T-helper 17 cell (primary cell): ENCODE results near the gene TMEM147. TPM values are rescaled to one million over a fixed set of nuclear protein-coding genes. Genes with fewer than 3 reads are reported as not detected.

ENCODE experiments used
- ATAC-seq: fragments of 150-1000 bp; cut with Tn5 transposase; 2 replicates; pipeline ENCODE4 v1.10.0; 2021; ENCODE audit warnings: mild to moderate bottlenecking, moderate library complexity
- DNase-seq, 3 donors: peaks; one replicate each; pipeline versions ENCODE4 v3.0.0 to v3.0.0-alpha.2; 2020 to 2021
- H3K9me3 ChIP-seq: one replicate; pipeline ENCODE4 v1.7.0; 2013; ENCODE audit warnings: low read length, mild to moderate bottlenecking; ENCODE audit not compliant: control insufficient read depth, poor library complexity, severe bottlenecking
- H3K27ac Mint-ChIP-seq: one replicate; pipeline ENCODE4 v1.8.0; 2022; ENCODE audit warnings: mild to moderate bottlenecking, moderate library complexity, mixed read lengths
- H3K27me3 Mint-ChIP-seq: one replicate; pipeline ENCODE4 v1.8.0; 2022; ENCODE audit warnings: mixed read lengths
- H3K36me3 Mint-ChIP-seq: one replicate; pipeline ENCODE4 v1.8.0; 2022; ENCODE audit warnings: low read depth, mixed read lengths
- H3K4me1 Mint-ChIP-seq: one replicate; pipeline ENCODE4 v1.8.0; 2022; ENCODE audit warnings: mild to moderate bottlenecking, mixed read lengths
- H3K4me3 Mint-ChIP-seq: one replicate; pipeline ENCODE4 v1.8.0; 2022; ENCODE audit warnings: mild to moderate bottlenecking, moderate library complexity, mixed read lengths
- total RNA-seq, 4 donors: library from RNA in 2 of 4; stranded (reverse) in 2 of 4; gene quantifications; one replicate each; pipeline ENCODE4 v1.2.3 and lab custom pipeline; 2022 to 2026

TMEM147 gene
- 10 to 100 TPM; 30.5 to 37.0 TPM for total RNA-seq
- 21.2 to 47.9 reads per million in 2 donors for total RNA-seq (lab: John Stamatoyannopoulos, UW)

GRCh38 chr19:35545001-35545854, at the start of gene TMEM147:
Gene TMEM147, plus strand, starts transcription at chr19:35545626. Its CDS starts 114 bp downstream, at chr19:35545740.
- no peaks in the 10 kb centered on the region for H3K9me3 ChIP-seq
- ATAC-seq (peak; percentile 90), DNase-seq (peak; percentile 58 to 64 (median 63))
- peak within 1 kb of the TSS; percentile 96 for H3K4me3 Mint-ChIP-seq
- no peaks in the 10 kb centered on the region for H3K27me3 Mint-ChIP-seq
- peaks cover 32% of the 10 kb centered on the region for H3K4me1 Mint-ChIP-seq
- peaks cover 3% of the 10 kb centered on the region for H3K36me3 Mint-ChIP-seq
- H3K27ac Mint-ChIP-seq: peak within 1 kb of the TSS; percentile 51

GRCh38 chr19:35497406-35497805, 48.0 kb upstream of the TMEM147 start:
- peaks cover 10% of the 10 kb centered on the region for H3K4me1 Mint-ChIP-seq
- peaks cover 42% of the 10 kb centered on the region for H3K27me3 Mint-ChIP-seq
- peak overlapping the region; percentile 75 for H3K27ac Mint-ChIP-seq
- ATAC-seq: no peak
- no peak overlapping the region for H3K4me3 Mint-ChIP-seq
- no peaks in the 10 kb centered on the region for H3K9me3 ChIP-seq
- peaks cover 3% of the 10 kb centered on the region for H3K36me3 Mint-ChIP-seq
- no peak for DNase-seq

- peak overlapping the region; percentile 75 for H3K27ac Mint-ChIP-seq
- H3K27me3 Mint-ChIP-seq: peaks cover 41% of the 10 kb centered on the region
- H3K36me3 Mint-ChIP-seq: peaks cover 3% of the 10 kb centered on the region
- DNase-seq (no peak), ATAC-seq (no peak)
- no peaks in the 10 kb centered on the region for H3K9me3 ChIP-seq
- no peak overlapping the region for H3K4me3 Mint-ChIP-seq
- peaks cover 10% of the 10 kb centered on the region for H3K4me1 Mint-ChIP-seq
Observed at GRCh38 chr19:35498220-35498619, 47.2 kb upstream of the TMEM147 start.

GRCh38 chr19:35498984-35499527, 46.4 kb upstream of the TMEM147 start:
- ATAC-seq: no peak
- peaks cover 12% of the 10 kb centered on the region for H3K4me1 Mint-ChIP-seq

GRCh38 chr19:35500611-35501010, 44.8 kb upstream of the TMEM147 start:
- no peak for ATAC-seq

More at GRCh38 chr19:35498984-35499527, 46.4 kb upstream of the TMEM147 start:
- H3K9me3 ChIP-seq: no peaks in the 10 kb centered on the region
- DNase-seq: no peak
- H3K27me3 Mint-ChIP-seq: peaks cover 37% of the 10 kb centered on the region
- H3K4me3 Mint-ChIP-seq: no peak overlapping the region
- H3K36me3 Mint-ChIP-seq: peaks cover 3% of the 10 kb centered on the region
- H3K27ac Mint-ChIP-seq: no peak overlapping the region

GRCh38 chr19:35501684-35502083, 43.7 kb upstream of the TMEM147 start:
- H3K9me3 ChIP-seq: no peaks in the 10 kb centered on the region
- no peak for DNase-seq
- ATAC-seq: no peak
- Mint-ChIP-seq H3K27ac (no peak overlapping the region), H3K4me1 (peaks cover 12% of the 10 kb centered on the region), H3K36me3 (peaks cover 3% of the 10 kb centered on the region), H3K4me3 (no peak overlapping the region), H3K27me3 (peaks cover 51% of the 10 kb centered on the region)

More at GRCh38 chr19:35500611-35501010, 44.8 kb upstream of the TMEM147 start:
- Mint-ChIP-seq H3K27ac (no peak overlapping the region), H3K36me3 (peaks cover 3% of the 10 kb centered on the region), H3K4me3 (no peak overlapping the region), H3K27me3 (peaks cover 42% of the 10 kb centered on the region), H3K4me1 (peaks cover 10% of the 10 kb centered on the region)
- no peak for DNase-seq
- H3K9me3 ChIP-seq: no peaks in the 10 kb centered on the region

GRCh38 chr19:35502751-35503150, 42.7 kb upstream of the TMEM147 start:
- Mint-ChIP-seq H3K27ac (no peak overlapping the region), H3K36me3 (peaks cover 3% of the 10 kb centered on the region), H3K4me1 (peaks cover 9% of the 10 kb centered on the region), H3K27me3 (peaks cover 54% of the 10 kb centered on the region), H3K4me3 (no peak overlapping the region)
- no peaks in the 10 kb centered on the region for H3K9me3 ChIP-seq
- ATAC-seq: no peak
- DNase-seq: no peak

- peaks cover 17% of the 10 kb centered on the region for H3K4me1 Mint-ChIP-seq
- peaks cover 3% of the 10 kb centered on the region for H3K36me3 Mint-ChIP-seq
- H3K27me3 Mint-ChIP-seq: peaks cover 47% of the 10 kb centered on the region
- no peak overlapping the region for H3K27ac Mint-ChIP-seq
- H3K9me3 ChIP-seq: no peaks in the 10 kb centered on the region
- DNase-seq (no peak), ATAC-seq (no peak)
- H3K4me3 Mint-ChIP-seq: no peak overlapping the region
Observed at GRCh38 chr19:35506011-35506410, 39.4 kb upstream of the TMEM147 start.

- DNase-seq: no peak
- no peak overlapping the region for H3K27ac Mint-ChIP-seq
- H3K4me1 Mint-ChIP-seq: peaks cover 13% of the 10 kb centered on the region
- H3K9me3 ChIP-seq: no peaks in the 10 kb centered on the region
- no peak for ATAC-seq
- H3K4me3 Mint-ChIP-seq: no peak overlapping the region
- H3K36me3 Mint-ChIP-seq: no peaks in the 10 kb centered on the region
- peaks cover 43% of the 10 kb centered on the region for H3K27me3 Mint-ChIP-seq
Observed at GRCh38 chr19:35507561-35507960, 37.9 kb upstream of the TMEM147 start.

GRCh38 chr19:35508129-35508528, 37.3 kb upstream of the TMEM147 start:
- ATAC-seq: no peak
- Mint-ChIP-seq H3K4me1 (peaks cover 13% of the 10 kb centered on the region), H3K27ac (no peak overlapping the region), H3K27me3 (peaks cover 43% of the 10 kb centered on the region), H3K4me3 (no peak overlapping the region), H3K36me3 (no peaks in the 10 kb centered on the region)
- DNase-seq: no peak
- H3K9me3 ChIP-seq: no peaks in the 10 kb centered on the region

GRCh38 chr19:35509018-35509652, 36.3 kb upstream of the TMEM147 start:
- peak; percentile 72 for ATAC-seq
- Mint-ChIP-seq H3K4me3 (peak overlapping the region; percentile 78), H3K4me1 (peaks cover 11% of the 10 kb centered on the region), H3K27me3 (peaks cover 50% of the 10 kb centered on the region), H3K27ac (peak overlapping the region; percentile 80), H3K36me3 (no peaks in the 10 kb centered on the region)
- no peaks in the 10 kb centered on the region for H3K9me3 ChIP-seq
- DNase-seq: no peak

GRCh38 chr19:35509861-35510625, 35.4 kb upstream of the TMEM147 start:
- H3K9me3 ChIP-seq: no peaks in the 10 kb centered on the region
- H3K4me3 Mint-ChIP-seq: peak overlapping the region; percentile 78
- DNase-seq (peak; percentile 53 to 70 (median 63)), ATAC-seq (peak; percentile 80)
- peaks cover 14% of the 10 kb centered on the region for H3K4me1 Mint-ChIP-seq
- H3K27me3 Mint-ChIP-seq: peaks cover 50% of the 10 kb centered on the region
- no peaks in the 10 kb centered on the region for H3K36me3 Mint-ChIP-seq
- H3K27ac Mint-ChIP-seq: peak overlapping the region; percentile 80

GRCh38 chr19:35510626-35510964, 34.8 kb upstream of the TMEM147 start:
- no peak for DNase-seq
- no peak for ATAC-seq
- no peaks in the 10 kb centered on the region for H3K9me3 ChIP-seq
- H3K4me1 Mint-ChIP-seq: peaks cover 14% of the 10 kb centered on the region
- H3K27me3 Mint-ChIP-seq: peaks cover 48% of the 10 kb centered on the region
- peak overlapping the region; percentile 80 for H3K27ac Mint-ChIP-seq
- peak overlapping the region; percentile 78 for H3K4me3 Mint-ChIP-seq
- H3K36me3 Mint-ChIP-seq: no peaks in the 10 kb centered on the region
